UCSD-AML1 (cell line): ENCODE measurements around the gene UBQLNL.

Experiments
- DNase-seq: peaks from one replicate; lab custom pipeline; 2025; ENCODE audit not compliant: unreplicated experiment; lab: John Stamatoyannopoulos, UW

UBQLNL gene

GRCh38 chr11:5507933-5508305 lies 8.6 kb downstream of the UBQLNL start:
- no peak for DNase-seq

GRCh38 chr11:5507177-5507932 lies 9.1 kb downstream of the UBQLNL start:
- DNase-seq: no peak

- DNase-seq: no peak
Measured at GRCh38 chr11:5505363-5506048, 11.0 kb downstream of the UBQLNL start.

- no peak for DNase-seq
Measured at GRCh38 chr11:5504403-5504921, 12.0 kb downstream of the UBQLNL start.

- no peak for DNase-seq
Measured at GRCh38 chr11:5500393-5500801, 16.1 kb downstream of the UBQLNL start.

- no peak for DNase-seq
Measured at GRCh38 chr11:5499671-5500070, 16.8 kb downstream of the UBQLNL start.

GRCh38 chr11:5489576-5490357 lies 26.7 kb downstream of the UBQLNL start:
- DNase-seq: no peak

GRCh38 chr11:5488798-5489399 lies 27.6 kb downstream of the UBQLNL start:
- no peak for DNase-seq

GRCh38 chr11:5488385-5488784 lies 28.1 kb downstream of the UBQLNL start, which contains the start of gene OR52D1:
Gene OR52D1, plus strand, starts transcription at chr11:5488685. Its CDS starts 22 bp downstream, at chr11:5488707.
- DNase-seq: no peak

- no peak for DNase-seq
Measured at GRCh38 chr11:5486421-5486820, 30.1 kb downstream of the UBQLNL start.

GRCh38 chr11:5486003-5486402 lies 30.5 kb downstream of the UBQLNL start:
- DNase-seq: no peak

- DNase-seq: no peak
Measured at GRCh38 chr11:5476186-5476819, 40.2 kb downstream of the UBQLNL start.

- no peak for DNase-seq
Measured at GRCh38 chr11:5473921-5474320, 42.6 kb downstream of the UBQLNL start.

GRCh38 chr11:5467527-5467926 lies 49.0 kb downstream of the UBQLNL start:
- no peak for DNase-seq
